B cell (primary cell): ENCODE results near the gene STRBP. TPM values are rescaled to one million over a fixed set of nuclear protein-coding genes. Genes with fewer than 3 reads are reported as not detected.

Source experiments
- ATAC-seq: fragments of 200-7000 bp; cut with Tn5 transposase; one replicate; pipeline ENCODE4 v1.10.0; 2021; ENCODE audit warnings: low read depth, mild to moderate bottlenecking, moderate number of reproducible peaks, moderate library complexity
- CTCF ChIA-PET: fragments of 350-600 bp; sonication (Branson Sonifier 250); formaldehyde crosslinking; loops from one replicate; lab custom pipeline; 2021; ENCODE audit warnings: antibody characterized with exemption, inconsistent platforms; lab: Charles Lee
- POLR2A ChIA-PET: fragments of 350-600 bp; sonication (Branson Sonifier 250); formaldehyde crosslinking; loops from one replicate; lab custom pipeline; 2021; ENCODE audit warnings: antibody characterized with exemption; lab: Charles Lee
- DNase-seq: peaks from one replicate; pipeline ENCODE4 v3.0.0; 2013
- H2AFZ ChIP-seq: 2 replicates; pipeline ENCODE4 v1.6.1; 2012; ENCODE audit warnings: mild to moderate bottlenecking, low read depth, low read length; ENCODE audit not compliant: insufficient read depth, poor library complexity, severe bottlenecking
- H3K27ac ChIP-seq, 2 donors: 1 replicate in 1 of 2; 2 replicates in 1 of 2; pipeline ENCODE4 v1.5.1; 2012 to 2013; ENCODE audit warnings: low read length in 2 of 2, mild to moderate bottlenecking in 2 of 2, moderate library complexity in 1 of 2
- H3K27me3 ChIP-seq, 4 experiments: fragments of 200-600 bp in 1 of 4; sonication (generic) in 1 of 4; replicated peaks in 1 of 4; 1 replicate in 2 of 4; 2 replicates in 2 of 4; pipeline versions ENCODE4 v1.6.1 to v1.7.0; 2013 to 2016; ENCODE audit warnings: low read length in 3 of 4, mild to moderate bottlenecking in 2 of 4, mixed read lengths in 1 of 4, moderate library complexity in 1 of 4; ENCODE audit not compliant: insufficient read depth in 4 of 4, control insufficient read depth in 3 of 4; ENCODE audit errors: control extremely low read depth in 1 of 4
- H3K36me3 ChIP-seq, 2 experiments: replicated peaks in 1 of 2; 1 replicate in 1 of 2; 2 replicates in 1 of 2; pipeline versions ENCODE4 v1.6.1 to v1.7.1; 2013; ENCODE audit warnings: low read length in 1 of 2; ENCODE audit not compliant: insufficient read depth in 2 of 2, control insufficient read depth in 1 of 2; ENCODE audit errors: control extremely low read depth in 1 of 2, extremely low read depth in 1 of 2
- H3K4me1 ChIP-seq, 2 donors: fragments of 200-600 bp in 1 of 2; sonication (generic) in 1 of 2; 1 replicate in 1 of 2; 2 replicates in 1 of 2; pipeline versions ENCODE4 v1.5.1 to v1.6.1; 2013 to 2017; ENCODE audit warnings: low read length in 2 of 2; ENCODE audit not compliant: control insufficient read depth in 2 of 2, insufficient read depth in 2 of 2
- H3K4me2 ChIP-seq: replicated peaks from 2 replicates; pipeline ENCODE3; 2012; ENCODE audit warnings: mild to moderate bottlenecking, low read depth, low read length; ENCODE audit not compliant: poor library complexity, severe bottlenecking
- H3K4me3 ChIP-seq, 5 experiments: fragments of 200-600 bp in 1 of 5; sonication (generic) in 1 of 5; 1 replicate in 3 of 5; 2 replicates in 2 of 5; pipeline versions ENCODE4 v1.5.1 to v1.7.0; 2011 to 2016; ENCODE audit warnings: low read length in 4 of 5, mild to moderate bottlenecking in 4 of 5, low read depth in 2 of 5, control low read depth in 1 of 5, moderate library complexity in 1 of 5; ENCODE audit not compliant: insufficient read depth in 1 of 5; ENCODE audit errors: control extremely low read depth in 1 of 5, extremely low read depth in 1 of 5
- H3K79me2 ChIP-seq: fragments of 200-600 bp; sonication (generic); one replicate; pipeline ENCODE4 v1.6.0; 2016; ENCODE audit warnings: low read length; ENCODE audit not compliant: control insufficient read depth, insufficient read depth
- H3K9ac ChIP-seq: fragments of 200-600 bp; sonication (generic); 2 replicates; pipeline ENCODE4 v1.6.1; 2017; ENCODE audit warnings: mild to moderate bottlenecking, low read length, moderate library complexity
- H3K9me3 ChIP-seq, 3 donors: one replicate each; pipeline versions ENCODE4 v1.6.1 to v1.7.1; 2013; ENCODE audit warnings: low read length in 2 of 3; ENCODE audit not compliant: control insufficient read depth in 2 of 3, insufficient read depth in 1 of 3; ENCODE audit errors: control extremely low read depth in 1 of 3
- H4K20me1 ChIP-seq: 2 replicates; pipeline ENCODE4 v1.6.0; 2012; ENCODE audit warnings: mild to moderate bottlenecking, low read length; ENCODE audit not compliant: insufficient read depth, control insufficient read depth, poor library complexity, severe bottlenecking
- H3K27ac Mint-ChIP-seq: one replicate; pipeline ENCODE4 v1.8.0; 2021; ENCODE audit warnings: mixed read lengths
- H3K27me3 Mint-ChIP-seq: one replicate; pipeline ENCODE4 v1.8.0; 2021; ENCODE audit warnings: mixed read lengths
- H3K4me1 Mint-ChIP-seq: one replicate; pipeline ENCODE4 v1.8.0; 2021; ENCODE audit warnings: mixed read lengths
- H3K4me3 Mint-ChIP-seq: one replicate; pipeline ENCODE4 v1.8.0; 2021; ENCODE audit warnings: mixed read lengths
- H3K9me3 Mint-ChIP-seq: one replicate; pipeline ENCODE4 v1.8.0; 2022; ENCODE audit warnings: mixed read lengths; ENCODE audit not compliant: insufficient read depth
- EZH2 ChIP-seq: IDR thresholded peaks from 2 replicates; pipeline ENCODE4 v1.6.1; 2012; ENCODE audit warnings: borderline replicate concordance, low read depth, mild to moderate bottlenecking, moderate library complexity, low read length; ENCODE audit not compliant: insufficient read depth, poor library complexity, severe bottlenecking
- WGBS: methylation state at CpG from one replicate; pipeline ENCODE4 v1.1.5; 2013; ENCODE audit warnings: missing lambda C conversion rate; ENCODE audit not compliant: insufficient coverage; 5-methylcytosine and 5-hydroxymethylcytosine counted together
- intact Hi-C: fragments of 100-400 bp; cut with micrococcal nuclease; formaldehyde crosslinking; loops from one replicate; pipeline ENCODE4 v1.10.0; 2022
- polyA plus RNA-seq: library from polyadenylated mRNA; depleted of rRNA; stranded (reverse); fragments of >200 nt; gene quantifications from 2 replicates; pipeline ENCODE4 v1.2.3, GENCODE V29; 2012
- total RNA-seq, 2 donors: library from RNA; stranded (reverse); fragments of 120-200 nt in 1 of 2; gene quantifications; 1 replicate in 1 of 2; 2 replicates in 1 of 2; pipeline versions ENCODE4 v1.2.3 to v1.2.4, GENCODE V29; 2013 to 2022
- TF ChIP-seq, protein P1 (sequence below): fragments of 200-600 bp; IDR thresholded peaks from one replicate; pipeline ENCODE4 v1.8.0; 2022; ENCODE audit warnings: antibody characterized with exemption, mild to moderate bottlenecking

Gene STRBP
- total and polyA plus RNA-seq, 2 donors (not counting 1 experiment from before 2014, with no cell fraction given) = 39.1 to 189 TPM

DNA sequence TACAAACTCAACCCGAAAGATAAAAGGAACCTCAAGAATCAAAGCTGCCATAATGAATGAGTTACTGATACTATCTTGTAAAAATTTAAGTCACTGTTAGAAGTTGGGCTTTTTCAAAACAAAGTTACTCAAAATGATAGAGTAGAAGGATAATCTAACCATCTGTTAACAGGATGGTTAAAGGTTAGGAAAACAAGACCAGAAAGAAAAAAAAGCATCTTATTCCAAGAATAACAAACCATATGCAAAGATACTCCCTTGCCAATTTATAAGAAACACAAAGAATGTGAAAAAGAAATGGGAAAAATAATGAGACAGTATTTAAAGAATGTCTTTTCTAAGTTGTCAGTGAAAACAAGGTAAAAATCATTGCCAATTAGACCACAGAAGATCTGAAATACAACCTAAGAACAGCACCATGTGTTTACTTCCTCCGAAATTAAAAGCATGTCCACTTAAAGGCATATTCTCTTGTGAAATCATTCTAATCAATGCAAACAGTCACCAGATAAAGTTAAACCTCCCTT is 51.2 kb downstream of the STRBP start:
- peak overlapping the region; percentile 60 for H3K4me3 Mint-ChIP-seq
- POLR2A ChIA-PET = interaction anchor here (1.1 kb wide), 1 partner anchor 17 kb away, joined by 6 read pairs; no protein-coding TSS in a partner anchor
- peaks cover 76% of the 10 kb centered on the region for H3K4me1 Mint-ChIP-seq

DNA sequence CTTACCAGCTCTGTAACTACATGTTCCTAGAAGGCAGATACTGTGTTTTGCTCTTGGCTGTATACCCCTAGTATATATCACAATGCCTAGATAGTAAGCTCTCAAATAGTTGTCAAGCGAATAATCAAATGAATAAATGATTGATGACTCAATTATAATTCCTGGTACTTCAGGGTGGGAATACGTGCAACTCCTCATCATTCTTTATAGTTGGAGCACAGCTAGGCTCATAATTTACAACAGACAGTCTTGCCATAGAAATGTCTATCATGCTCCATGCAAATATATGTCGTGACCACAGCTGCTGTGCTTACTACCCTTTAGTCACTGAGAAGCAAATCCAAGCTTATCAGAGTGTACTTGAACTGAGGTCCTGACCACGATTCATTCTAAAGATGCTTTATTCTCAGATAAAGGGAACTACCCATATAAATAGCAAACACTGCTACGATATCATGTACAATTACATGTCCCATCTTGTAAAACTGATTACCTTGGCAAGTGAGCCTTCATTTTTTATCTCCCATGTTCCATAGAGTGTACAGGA is 52.1 kb downstream of the STRBP start:
- Histone ChIP-seq H4K20me1 (peaks cover 26% of the 10 kb centered on the region), H3K27ac (peak overlapping the region in 1 of 2 donors; percentile 68), H3K79me2 (peaks cover 99% of the 10 kb centered on the region), H3K27me3 (no peaks in the 10 kb centered on the region), H3K9ac (peak overlapping the region; percentile 28), H3K4me1 (peaks cover 29 to 49% of the 10 kb centered on the region in 2 donors), H3K4me3 (no peak overlapping the region), H2AFZ (no peak overlapping the region), H3K4me2 (peak overlapping the region; percentile 36), H3K36me3 (peaks cover 0 to 26% of the 10 kb centered on the region in 2 experiments), H3K9me3 (no peaks in the 10 kb centered on the region)
- no peaks in the 10 kb centered on the region for H3K9me3 Mint-ChIP-seq
- peak overlapping the region; percentile 39 for H3K27ac Mint-ChIP-seq
- peaks cover 71% of the 10 kb centered on the region for H3K4me1 Mint-ChIP-seq
- CTCF ChIA-PET = interaction anchor here (0.9 to 1.8 kb wide), 4 partner anchors 9 to 133 kb away, joined by 3 to 6 read pairs (median 4); no protein-coding TSS in a partner anchor
- WGBS = 17% methylated on average over 3 of the region's 5 CpGs
- TF ChIP-seq, protein P1, sequence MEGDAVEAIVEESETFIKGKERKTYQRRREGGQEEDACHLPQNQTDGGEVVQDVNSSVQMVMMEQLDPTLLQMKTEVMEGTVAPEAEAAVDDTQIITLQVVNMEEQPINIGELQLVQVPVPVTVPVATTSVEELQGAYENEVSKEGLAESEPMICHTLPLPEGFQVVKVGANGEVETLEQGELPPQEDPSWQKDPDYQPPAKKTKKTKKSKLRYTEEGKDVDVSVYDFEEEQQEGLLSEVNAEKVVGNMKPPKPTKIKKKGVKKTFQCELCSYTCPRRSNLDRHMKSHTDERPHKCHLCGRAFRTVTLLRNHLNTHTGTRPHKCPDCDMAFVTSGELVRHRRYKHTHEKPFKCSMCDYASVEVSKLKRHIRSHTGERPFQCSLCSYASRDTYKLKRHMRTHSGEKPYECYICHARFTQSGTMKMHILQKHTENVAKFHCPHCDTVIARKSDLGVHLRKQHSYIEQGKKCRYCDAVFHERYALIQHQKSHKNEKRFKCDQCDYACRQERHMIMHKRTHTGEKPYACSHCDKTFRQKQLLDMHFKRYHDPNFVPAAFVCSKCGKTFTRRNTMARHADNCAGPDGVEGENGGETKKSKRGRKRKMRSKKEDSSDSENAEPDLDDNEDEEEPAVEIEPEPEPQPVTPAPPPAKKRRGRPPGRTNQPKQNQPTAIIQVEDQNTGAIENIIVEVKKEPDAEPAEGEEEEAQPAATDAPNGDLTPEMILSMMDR = no peak
- no peak for TF ChIP-seq EZH2
- H3K4me3 Mint-ChIP-seq = no peak overlapping the region
- no peaks in the 10 kb centered on the region for H3K27me3 Mint-ChIP-seq
- ATAC-seq (peak; percentile 17), DNase-seq (no peak)
- intact Hi-C loops = no loop called here
- POLR2A ChIA-PET = no interaction called here

More for the DNA sequence above, 51.2 kb downstream of the STRBP start:
- Histone ChIP-seq H3K36me3 (peaks cover 0 to 21% of the 10 kb centered on the region in 2 experiments), H3K9me3 (no peaks in the 10 kb centered on the region), H3K27me3 (no peaks in the 10 kb centered on the region), H3K27ac (peak overlapping the region in 1 of 2 donors; percentile 68), H4K20me1 (peaks cover 26% of the 10 kb centered on the region), H3K79me2 (peaks cover 99% of the 10 kb centered on the region), H3K4me3 (no peak overlapping the region), H2AFZ (no peak overlapping the region), H3K9ac (peak overlapping the region; percentile 28), H3K4me2 (peak overlapping the region; percentile 36), H3K4me1 (peaks cover 34 to 55% of the 10 kb centered on the region in 2 donors)
- no peaks in the 10 kb centered on the region for H3K9me3 Mint-ChIP-seq
- no peak for ATAC-seq
- no CpG with 5 or more reads among the region's 2 CpGs for WGBS
- intact Hi-C loops = no loop called here
- H3K27ac Mint-ChIP-seq = peak overlapping the region; percentile 39
- no peaks in the 10 kb centered on the region for H3K27me3 Mint-ChIP-seq
- CTCF ChIA-PET = interaction anchor here (0.5 to 1.5 kb wide), 3 partner anchors 39 to 133 kb away, joined by 3 to 5 read pairs (median 3); no protein-coding TSS in a partner anchor
- DNase-seq = no peak
- no peak for TF ChIP-seq EZH2
- TF ChIP-seq, protein P1 = no peak
